Natural killer cell treated with Interleukin-12 subunit alpha and Interleukin-12 subunit beta and Interleukin-15 and Interleukin-18, amount 100 ng/mL, for 72 hours (primary cell): Measurements from ENCODE around the gene MEF2A. TPM values are rescaled to one million over a fixed set of nuclear protein-coding genes. Genes with fewer than 3 reads are reported as not detected.

Source experiments
- ATAC-seq, 2 donors: fragments of 150-1000 bp; cut with Tn5 transposase in 1 of 2; sonication (Bioruptor Pico), chemical (Tn5 transposase) in 1 of 2; 2 replicates each; pipeline ENCODE4 v1.10.0; 2021
- DNase-seq: peaks from one replicate; pipeline ENCODE4 v3.0.0; 2022; ENCODE audit warnings: low spot score
- H3K27ac Mint-ChIP-seq, 2 donors: 1 replicate in 1 of 2; 2 replicates in 1 of 2; pipeline ENCODE4 v1.8.0; 2022; ENCODE audit warnings: mixed read lengths in 2 of 2, mild to moderate bottlenecking in 1 of 2, moderate library complexity in 1 of 2
- H3K27me3 Mint-ChIP-seq, 2 donors: 1 replicate in 1 of 2; 2 replicates in 1 of 2; pipeline ENCODE4 v1.8.0; 2022; ENCODE audit warnings: mixed read lengths in 2 of 2
- H3K36me3 Mint-ChIP-seq: one replicate; pipeline ENCODE4 v1.8.0; 2022; ENCODE audit warnings: mixed read lengths
- H3K4me1 Mint-ChIP-seq, 2 donors: 1 replicate in 1 of 2; 2 replicates in 1 of 2; pipeline ENCODE4 v1.8.0; 2022; ENCODE audit warnings: low read depth in 2 of 2, mixed read lengths in 2 of 2, mild to moderate bottlenecking in 1 of 2
- H3K4me3 Mint-ChIP-seq: one replicate; pipeline ENCODE4 v1.8.0; 2022; ENCODE audit warnings: mixed read lengths
- H3K9me3 Mint-ChIP-seq: 2 replicates; pipeline ENCODE4 v1.8.0; 2022; ENCODE audit warnings: mixed read lengths
- total RNA-seq, 2 donors: library from RNA; stranded (reverse); gene quantifications; one replicate each; pipeline ENCODE4 v1.2.3, GENCODE V29; 2022

The MEF2A gene
- total RNA-seq, 2 donors from 2014 or later, result 27.1 to 42.2 TPM

- Mint-ChIP-seq H3K36me3 (no peaks in the 10 kb centered on the region), H3K27me3 (peaks cover 6 to 9% of the 10 kb centered on the region in 2 donors), H3K9me3 (no peaks in the 10 kb centered on the region), H3K4me1 (peaks cover 0 to 2% of the 10 kb centered on the region in 2 donors), H3K27ac (no peak overlapping the region), H3K4me3 (no peak overlapping the region)
- no peak for DNase-seq
- no peak for ATAC-seq
These were observed 13.7 kb upstream of the MEF2A start for GRCh38 chr15:99552111-99552510.

- Mint-ChIP-seq H3K4me3 (no peak overlapping the region), H3K36me3 (no peaks in the 10 kb centered on the region), H3K9me3 (no peaks in the 10 kb centered on the region), H3K4me1 (no peaks in the 10 kb centered on the region), H3K27ac (no peak overlapping the region), H3K27me3 (peaks cover 4 to 6% of the 10 kb centered on the region in 2 donors)
- ATAC-seq (no peak), DNase-seq (no peak)
These were observed 10.8 kb upstream of the MEF2A start for GRCh38 chr15:99554880-99555488.

GRCh38 chr15:99556011-99556410 lies 9.8 kb upstream of the MEF2A start:
- Mint-ChIP-seq H3K27me3 (peaks cover 4 to 6% of the 10 kb centered on the region in 2 donors), H3K36me3 (no peaks in the 10 kb centered on the region), H3K4me1 (no peaks in the 10 kb centered on the region), H3K9me3 (no peaks in the 10 kb centered on the region), H3K27ac (no peak overlapping the region), H3K4me3 (no peak overlapping the region)
- DNase-seq (no peak), ATAC-seq (no peak)

GRCh38 chr15:99556578-99556977 lies 9.2 kb upstream of the MEF2A start:
- Mint-ChIP-seq H3K4me3 (no peak overlapping the region), H3K9me3 (no peaks in the 10 kb centered on the region), H3K27ac (no peak overlapping the region), H3K27me3 (peaks cover 6 to 7% of the 10 kb centered on the region in 2 donors), H3K36me3 (no peaks in the 10 kb centered on the region), H3K4me1 (no peaks in the 10 kb centered on the region)
- DNase-seq, result no peak
- no peak for ATAC-seq

- DNase-seq, result no peak
- Mint-ChIP-seq H3K27me3 (peaks cover 6 to 10% of the 10 kb centered on the region in 2 donors), H3K9me3 (no peaks in the 10 kb centered on the region), H3K36me3 (no peaks in the 10 kb centered on the region), H3K4me3 (no peak overlapping the region), H3K27ac (no peak overlapping the region), H3K4me1 (peaks cover 0 to 3% of the 10 kb centered on the region in 2 donors)
- ATAC-seq, result no peak
These were observed 7.7 kb upstream of the MEF2A start for GRCh38 chr15:99558084-99558483.

- H3K4me1 Mint-ChIP-seq, result peaks cover 0 to 3% of the 10 kb centered on the region in 2 donors
- no peak overlapping the region for H3K27ac Mint-ChIP-seq
- H3K27me3 Mint-ChIP-seq, result peaks cover 4 to 10% of the 10 kb centered on the region in 2 donors
- no peak overlapping the region for H3K4me3 Mint-ChIP-seq
- H3K9me3 Mint-ChIP-seq, result no peaks in the 10 kb centered on the region
- ATAC-seq (no peak), DNase-seq (no peak)
- no peaks in the 10 kb centered on the region for H3K36me3 Mint-ChIP-seq
These were observed 7.2 kb upstream of the MEF2A start for GRCh38 chr15:99558571-99558970.

- H3K27me3 Mint-ChIP-seq, result peaks cover 0 to 8% of the 10 kb centered on the region in 2 donors
- H3K27ac Mint-ChIP-seq, result no peak overlapping the region
- peaks cover 3 to 11% of the 10 kb centered on the region in 2 donors for H3K4me1 Mint-ChIP-seq
- no peaks in the 10 kb centered on the region for H3K36me3 Mint-ChIP-seq
- no peak overlapping the region for H3K4me3 Mint-ChIP-seq
- DNase-seq, result no peak
- no peaks in the 10 kb centered on the region for H3K9me3 Mint-ChIP-seq
- no peak for ATAC-seq
These were observed 4.1 kb upstream of the MEF2A start for GRCh38 chr15:99561476-99562230.

GRCh38 chr15:99562238-99562637 lies 3.5 kb upstream of the MEF2A start:
- peaks cover 0 to 8% of the 10 kb centered on the region in 2 donors for H3K27me3 Mint-ChIP-seq
- no peak for DNase-seq
- peaks cover 9 to 15% of the 10 kb centered on the region in 2 donors for H3K4me1 Mint-ChIP-seq
- H3K27ac Mint-ChIP-seq, result no peak overlapping the region
- no peaks in the 10 kb centered on the region for H3K9me3 Mint-ChIP-seq
- H3K36me3 Mint-ChIP-seq, result no peaks in the 10 kb centered on the region
- H3K4me3 Mint-ChIP-seq, result no peak overlapping the region
- ATAC-seq, result no peak

GRCh38 chr15:99564221-99565048 lies 1.3 kb upstream of the MEF2A start:
- DNase-seq (no peak), ATAC-seq (no peak)
- Mint-ChIP-seq H3K27me3 (peaks cover 0 to 8% of the 10 kb centered on the region in 2 donors), H3K9me3 (no peaks in the 10 kb centered on the region), H3K4me1 (peaks cover 22 to 26% of the 10 kb centered on the region in 2 donors), H3K36me3 (no peaks in the 10 kb centered on the region), H3K4me3 (peak overlapping the region; percentile 16), H3K27ac (peak overlapping the region; percentile 47 to 49)

- H3K36me3 Mint-ChIP-seq, result no peaks in the 10 kb centered on the region
- no peak for DNase-seq
- H3K4me1 Mint-ChIP-seq, result peaks cover 22 to 26% of the 10 kb centered on the region in 2 donors
- H3K9me3 Mint-ChIP-seq, result no peaks in the 10 kb centered on the region
- H3K27me3 Mint-ChIP-seq, result peaks cover 0 to 8% of the 10 kb centered on the region in 2 donors
- peak overlapping the region; percentile 16 for H3K4me3 Mint-ChIP-seq
- H3K27ac Mint-ChIP-seq, result peak overlapping the region in 1 of 2 donors; percentile 49
- ATAC-seq, result no peak
These were observed 810 bp upstream of the MEF2A start for GRCh38 chr15:99565049-99565298.

GRCh38 chr15:99566157-99566897 lies 543 bp downstream of the MEF2A start:
- Mint-ChIP-seq H3K27ac (peak overlapping the region; percentile 86 to 93), H3K4me1 (peaks cover 23 to 26% of the 10 kb centered on the region in 2 donors), H3K9me3 (no peaks in the 10 kb centered on the region), H3K36me3 (no peaks in the 10 kb centered on the region), H3K4me3 (peak overlapping the region; percentile 98), H3K27me3 (peaks cover 0 to 6% of the 10 kb centered on the region in 2 donors)
- ATAC-seq (peak in 1 of 2 donors; percentile 18), DNase-seq (no peak)

- Mint-ChIP-seq H3K36me3 (peaks cover 4% of the 10 kb centered on the region), H3K4me3 (no peak overlapping the region), H3K4me1 (peaks cover 30 to 35% of the 10 kb centered on the region in 2 donors), H3K9me3 (no peaks in the 10 kb centered on the region), H3K27me3 (no peaks in the 10 kb centered on the region), H3K27ac (no peak overlapping the region)
- ATAC-seq (no peak), DNase-seq (no peak)
These were observed 3.0 kb downstream of the MEF2A start for GRCh38 chr15:99568625-99569352.

- Mint-ChIP-seq H3K9me3 (no peaks in the 10 kb centered on the region), H3K4me1 (peaks cover 28 to 35% of the 10 kb centered on the region in 2 donors), H3K36me3 (peaks cover 4% of the 10 kb centered on the region), H3K27ac (no peak overlapping the region), H3K27me3 (no peaks in the 10 kb centered on the region), H3K4me3 (no peak overlapping the region)
- DNase-seq, result no peak
- ATAC-seq, result no peak
These were observed 5.5 kb downstream of the MEF2A start for GRCh38 chr15:99571299-99571698.
